Tibial nerve (tissue), 3 donors: Measurements from ENCODE around the gene GPR31.

ENCODE experiments used
- POLR2A ChIP-seq, 2 donors: fragments of 450-650 bp; IDR thresholded peaks; one replicate each; pipeline ENCODE4 v1.6.1; 2017; ENCODE audit warnings: antibody characterized with exemption in 2 of 2, mild to moderate bottlenecking in 2 of 2, moderate library complexity in 2 of 2
- TF ChIP-seq, protein P1 (sequence below), 5 experiments: fragments of 200-600 bp in 3 of 5; fragments of 450-650 bp in 2 of 5; sonication (generic) in 3 of 5; IDR thresholded peaks; one replicate each; pipeline ENCODE4 v1.5.1; 2016 to 2019; ENCODE audit warnings: antibody characterized with exemption in 5 of 5, mild to moderate bottlenecking in 3 of 5, moderate library complexity in 2 of 5

- TF ChIP-seq, protein P1, sequence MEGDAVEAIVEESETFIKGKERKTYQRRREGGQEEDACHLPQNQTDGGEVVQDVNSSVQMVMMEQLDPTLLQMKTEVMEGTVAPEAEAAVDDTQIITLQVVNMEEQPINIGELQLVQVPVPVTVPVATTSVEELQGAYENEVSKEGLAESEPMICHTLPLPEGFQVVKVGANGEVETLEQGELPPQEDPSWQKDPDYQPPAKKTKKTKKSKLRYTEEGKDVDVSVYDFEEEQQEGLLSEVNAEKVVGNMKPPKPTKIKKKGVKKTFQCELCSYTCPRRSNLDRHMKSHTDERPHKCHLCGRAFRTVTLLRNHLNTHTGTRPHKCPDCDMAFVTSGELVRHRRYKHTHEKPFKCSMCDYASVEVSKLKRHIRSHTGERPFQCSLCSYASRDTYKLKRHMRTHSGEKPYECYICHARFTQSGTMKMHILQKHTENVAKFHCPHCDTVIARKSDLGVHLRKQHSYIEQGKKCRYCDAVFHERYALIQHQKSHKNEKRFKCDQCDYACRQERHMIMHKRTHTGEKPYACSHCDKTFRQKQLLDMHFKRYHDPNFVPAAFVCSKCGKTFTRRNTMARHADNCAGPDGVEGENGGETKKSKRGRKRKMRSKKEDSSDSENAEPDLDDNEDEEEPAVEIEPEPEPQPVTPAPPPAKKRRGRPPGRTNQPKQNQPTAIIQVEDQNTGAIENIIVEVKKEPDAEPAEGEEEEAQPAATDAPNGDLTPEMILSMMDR (IDR thresholded peaks at IDR 0.05): no peak
- TF ChIP-seq POLR2A (IDR thresholded peaks at IDR 0.05): no peak
Measured at GRCh38 chr6:167146977-167147376, 10.8 kb downstream of the GPR31 start.
